Tibial artery (tissue), 4 donors: ENCODE data around the gene C12orf76.
"Not testable (repeated sequence)": the region's sequence is repeated elsewhere in the genome, so short reads cannot be mapped to it uniquely, and the experiment has no call there.

Experiments
- DNase-seq, 2 donors: peaks; one replicate each; pipeline ENCODE4 v3.0.0-alpha.2; 2019
- H3K27ac ChIP-seq, 2 donors: fragments of 200-600 bp; sonication (generic) in 1 of 2; 1 replicate in 1 of 2; 2 replicates in 1 of 2; pipeline ENCODE4 v1.5.1; 2018 to 2019; ENCODE audit warnings: mild to moderate bottlenecking in 1 of 2
- H3K27me3 ChIP-seq, 2 donors: fragments of 200-600 bp; sonication (generic) in 1 of 2; one replicate each; pipeline versions ENCODE4 v1.5.1 to v1.6.0; 2016 to 2019
- H3K36me3 ChIP-seq, 3 donors: fragments of 200-600 bp; sonication (generic) in 2 of 3; one replicate each; pipeline ENCODE4 v1.5.1; 2016 to 2019; ENCODE audit warnings: mild to moderate bottlenecking in 2 of 3
- H3K4me1 ChIP-seq, 4 donors: fragments of 200-600 bp; sonication (generic) in 2 of 4; 1 replicate in 3 of 4; 2 replicates in 1 of 4; pipeline ENCODE4 v1.5.1; 2016 to 2019
- H3K4me3 ChIP-seq, 2 donors: fragments of 200-600 bp; sonication (generic) in 1 of 2; 1 replicate in 1 of 2; 2 replicates in 1 of 2; pipeline ENCODE4 v1.5.1; 2018 to 2019; ENCODE audit warnings: mild to moderate bottlenecking in 2 of 2
- H3K9me3 ChIP-seq, 3 donors: fragments of 200-600 bp; sonication (generic) in 1 of 3; one replicate each; pipeline ENCODE4 v1.5.1; 2016 to 2019
- intact Hi-C: fragments of 100-400 bp; cut with DNase I; formaldehyde crosslinking; loops from one replicate; pipeline ENCODE4 v1.15.0; 2023; ENCODE audit warnings: low total_unique reads
- TF ChIP-seq, protein P1 (sequence below), 2 experiments: fragments of 200-600 bp in 1 of 2; fragments of 450-650 bp in 1 of 2; IDR thresholded peaks; one replicate each; pipeline ENCODE4 v1.5.1; 2017 to 2019; ENCODE audit warnings: antibody characterized with exemption in 2 of 2, mild to moderate bottlenecking in 1 of 2, moderate library complexity in 1 of 2

C12orf76 gene, protein sequence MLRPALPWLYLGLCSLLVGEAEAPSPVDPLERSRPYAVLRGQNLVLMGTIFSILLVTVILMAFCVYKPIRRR

DNA sequence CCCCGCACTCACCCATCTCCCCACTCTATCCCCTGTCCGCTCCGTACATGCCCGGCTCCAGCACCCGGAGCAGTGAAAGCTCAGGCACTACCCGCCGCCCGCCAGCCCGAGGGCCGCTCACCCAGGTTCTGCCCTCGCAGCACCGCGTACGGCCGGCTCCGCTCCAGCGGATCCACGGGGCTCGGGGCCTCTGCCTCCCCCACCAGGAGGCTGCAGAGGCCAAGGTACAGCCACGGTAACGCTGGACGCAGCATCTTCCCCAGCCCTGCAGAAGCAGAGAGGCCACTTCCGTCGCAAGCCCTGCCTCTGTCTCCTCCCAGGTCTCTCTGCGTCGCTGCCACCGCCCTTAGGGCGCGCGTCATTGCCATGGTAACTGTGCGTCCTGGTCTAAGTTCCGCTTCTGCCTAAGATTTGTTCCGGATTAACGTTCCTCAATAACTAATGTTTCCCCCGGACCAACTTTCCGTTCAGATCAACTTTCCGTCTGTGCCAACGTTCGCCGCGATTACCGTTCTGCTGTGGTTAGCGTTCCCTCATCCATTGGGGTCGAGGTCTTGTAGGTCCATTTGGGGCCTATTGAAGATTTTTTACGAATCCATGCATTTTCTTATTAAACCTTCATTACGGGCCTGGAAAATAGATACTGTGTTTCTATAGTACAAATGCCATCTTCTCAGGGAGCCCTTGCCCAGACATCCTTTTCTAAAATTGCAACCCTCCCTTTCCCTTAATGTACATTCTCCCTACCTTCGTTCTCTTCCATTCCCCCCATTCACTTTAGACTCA is at the start of gene C12orf76:
TSS of gene C12orf76 (minus strand) at position 281 of the 786 bp plus-strand sequence. CDS start at position 254, 27 bp downstream.
- Histone ChIP-seq H3K27ac (peak within 1 kb of the TSS; percentile 55 to 71), H3K4me1 (peaks cover 5 to 25% (median 16%) of the 10 kb centered on the region in 4 donors), H3K27me3 (no peaks in the 10 kb centered on the region), H3K36me3 (no peaks in the 10 kb centered on the region), H3K4me3 (peak within 1 kb of the TSS; percentile 63 to 84), H3K9me3 (no peaks in the 10 kb centered on the region)
- TF ChIP-seq, protein P1, sequence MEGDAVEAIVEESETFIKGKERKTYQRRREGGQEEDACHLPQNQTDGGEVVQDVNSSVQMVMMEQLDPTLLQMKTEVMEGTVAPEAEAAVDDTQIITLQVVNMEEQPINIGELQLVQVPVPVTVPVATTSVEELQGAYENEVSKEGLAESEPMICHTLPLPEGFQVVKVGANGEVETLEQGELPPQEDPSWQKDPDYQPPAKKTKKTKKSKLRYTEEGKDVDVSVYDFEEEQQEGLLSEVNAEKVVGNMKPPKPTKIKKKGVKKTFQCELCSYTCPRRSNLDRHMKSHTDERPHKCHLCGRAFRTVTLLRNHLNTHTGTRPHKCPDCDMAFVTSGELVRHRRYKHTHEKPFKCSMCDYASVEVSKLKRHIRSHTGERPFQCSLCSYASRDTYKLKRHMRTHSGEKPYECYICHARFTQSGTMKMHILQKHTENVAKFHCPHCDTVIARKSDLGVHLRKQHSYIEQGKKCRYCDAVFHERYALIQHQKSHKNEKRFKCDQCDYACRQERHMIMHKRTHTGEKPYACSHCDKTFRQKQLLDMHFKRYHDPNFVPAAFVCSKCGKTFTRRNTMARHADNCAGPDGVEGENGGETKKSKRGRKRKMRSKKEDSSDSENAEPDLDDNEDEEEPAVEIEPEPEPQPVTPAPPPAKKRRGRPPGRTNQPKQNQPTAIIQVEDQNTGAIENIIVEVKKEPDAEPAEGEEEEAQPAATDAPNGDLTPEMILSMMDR (IDR thresholded peaks at IDR 0.05): peak in 1 of 2 experiments; percentile 6
- DNase-seq: peak; percentile 94 to 96
- intact Hi-C loops: no loop called here

DNA sequence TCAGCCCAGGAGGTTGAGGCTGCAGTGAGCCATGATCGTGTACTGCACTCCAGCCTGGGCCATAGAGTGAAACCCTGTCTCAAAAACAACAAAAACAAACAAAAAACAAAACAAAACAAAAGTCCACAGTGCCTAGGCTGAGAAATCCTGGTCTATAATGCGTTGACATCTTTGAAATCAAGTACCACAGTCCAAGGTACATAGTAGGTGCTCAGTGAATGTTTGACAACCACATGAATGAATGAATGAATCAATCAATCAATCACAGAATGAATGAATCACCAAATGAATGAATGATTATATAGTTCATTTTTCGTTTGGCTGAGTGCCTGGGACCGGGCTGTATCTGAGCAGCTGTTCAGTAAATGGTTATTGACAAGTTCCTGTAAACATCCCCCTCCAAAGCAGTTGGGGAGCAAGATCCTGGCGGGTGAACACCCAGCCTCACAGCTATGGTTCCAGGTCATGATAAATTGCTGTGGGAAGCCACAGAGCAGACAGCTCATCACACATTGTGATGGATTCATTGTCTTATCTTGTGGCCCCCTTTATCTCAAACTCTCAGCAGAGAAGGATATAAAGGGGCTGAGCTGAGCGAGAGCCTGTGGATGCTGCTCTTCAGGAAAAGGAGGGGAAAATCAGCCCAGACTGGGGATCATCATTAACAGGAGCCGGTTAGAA is 45.4 kb upstream of the C12orf76 start:
- H3K9me3 ChIP-seq: no peaks in the 10 kb centered on the region
- intact Hi-C loops: loop anchor here (5.0 kb wide), 1 partner anchor 334 kb away; no protein-coding TSS in a partner anchor
- no peak overlapping the region for H3K27ac ChIP-seq
- no peak for DNase-seq
- no peak overlapping the region for H3K4me3 ChIP-seq
- H3K4me1 ChIP-seq: no peaks in the 10 kb centered on the region
- peaks cover 0 to 2% of the 10 kb centered on the region in 2 donors for H3K27me3 ChIP-seq
- TF ChIP-seq, protein P1 (IDR thresholded peaks at IDR 0.05): no peak
- no peaks in the 10 kb centered on the region for H3K36me3 ChIP-seq

DNA sequence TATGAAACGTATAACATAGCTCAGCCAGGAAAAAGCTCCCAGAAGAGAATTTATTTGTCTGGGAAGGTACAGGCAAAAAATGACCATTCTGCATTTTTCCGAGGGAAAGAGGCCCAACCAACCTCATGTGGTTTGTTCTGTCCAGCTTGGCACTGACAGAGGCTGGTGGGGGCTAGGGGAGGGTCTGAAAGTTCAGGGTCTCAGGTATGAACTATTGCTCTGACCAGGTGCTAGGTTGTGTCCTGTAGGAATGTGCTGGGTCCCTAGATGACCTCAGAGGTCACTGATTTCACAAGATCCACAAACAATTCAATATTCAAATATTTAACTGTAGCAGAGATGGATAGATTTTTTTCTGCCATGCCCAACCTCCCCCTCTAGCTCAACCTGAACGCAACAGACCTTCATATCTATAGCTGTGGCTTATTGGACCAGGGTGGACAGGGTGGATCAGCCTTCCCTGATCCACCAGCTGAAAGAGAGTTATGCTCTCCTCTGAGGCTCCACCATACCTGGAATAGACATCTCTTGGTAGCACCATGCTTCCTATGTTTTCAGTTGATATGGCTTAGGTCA is 42.9 kb upstream of the C12orf76 start:
- TF ChIP-seq, protein P1 (IDR thresholded peaks at IDR 0.05): no peak
- Histone ChIP-seq H3K27ac (no peak overlapping the region), H3K4me3 (no peak overlapping the region), H3K9me3 (no peaks in the 10 kb centered on the region), H3K4me1 (no peaks in the 10 kb centered on the region), H3K36me3 (no peaks in the 10 kb centered on the region), H3K27me3 (no peaks in the 10 kb centered on the region)
- DNase-seq: no peak
- intact Hi-C loops: loop anchor here (5.0 kb wide), 1 partner anchor 336 kb away; no protein-coding TSS in a partner anchor

DNA sequence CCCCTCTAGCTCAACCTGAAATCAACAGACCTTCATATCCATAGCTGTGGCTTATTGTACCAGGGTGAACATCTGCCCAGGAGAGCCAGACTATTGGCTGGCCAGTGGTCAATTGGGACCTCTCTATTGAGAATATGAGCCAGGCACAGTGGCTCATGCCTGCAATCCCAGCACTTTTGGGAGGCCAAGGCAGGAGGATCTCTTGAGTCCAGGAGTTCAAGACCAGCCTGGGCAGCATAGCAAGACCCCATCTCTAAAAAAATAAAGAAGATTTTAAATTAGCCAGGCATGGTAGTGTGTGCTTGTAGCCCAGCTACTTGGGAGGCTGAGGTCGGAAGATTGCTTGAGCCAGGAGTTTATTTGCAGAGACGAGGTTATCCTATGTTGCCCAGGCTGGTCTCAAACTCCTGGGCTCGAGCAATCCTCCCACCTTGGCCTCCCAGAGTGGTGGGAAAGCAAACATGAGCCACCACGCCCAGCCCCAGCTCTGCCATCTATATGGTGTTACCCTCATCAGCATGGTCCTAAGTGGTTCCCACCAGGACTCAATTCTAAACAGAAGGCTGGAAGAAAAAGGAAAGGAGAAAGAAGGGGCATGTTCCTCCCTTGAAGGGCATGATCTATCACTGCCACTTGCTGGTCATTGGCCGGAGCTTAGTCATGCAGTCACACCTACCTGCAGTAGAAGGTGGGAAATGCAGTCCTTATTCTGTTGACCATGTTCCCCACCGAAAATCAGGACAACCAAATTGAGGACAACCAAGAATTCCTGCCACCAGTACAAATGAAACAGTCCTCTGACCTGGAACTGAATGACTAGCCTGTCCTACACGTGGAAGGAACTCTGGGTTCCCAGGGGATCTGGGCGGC is 42.2 kb upstream of the C12orf76 start:
- Histone ChIP-seq H3K27ac (no peak overlapping the region), H3K4me1 (no peaks in the 10 kb centered on the region), H3K4me3 (no peak overlapping the region), H3K27me3 (peaks cover 0 to 2% of the 10 kb centered on the region in 2 donors), H3K36me3 (no peaks in the 10 kb centered on the region), H3K9me3 (no peaks in the 10 kb centered on the region)
- TF ChIP-seq, protein P1 (IDR thresholded peaks at IDR 0.05): no peak
- DNase-seq: no peak
- intact Hi-C loops: loop anchor here (5.0 kb wide), 1 partner anchor 337 kb away; no protein-coding TSS in a partner anchor

DNA sequence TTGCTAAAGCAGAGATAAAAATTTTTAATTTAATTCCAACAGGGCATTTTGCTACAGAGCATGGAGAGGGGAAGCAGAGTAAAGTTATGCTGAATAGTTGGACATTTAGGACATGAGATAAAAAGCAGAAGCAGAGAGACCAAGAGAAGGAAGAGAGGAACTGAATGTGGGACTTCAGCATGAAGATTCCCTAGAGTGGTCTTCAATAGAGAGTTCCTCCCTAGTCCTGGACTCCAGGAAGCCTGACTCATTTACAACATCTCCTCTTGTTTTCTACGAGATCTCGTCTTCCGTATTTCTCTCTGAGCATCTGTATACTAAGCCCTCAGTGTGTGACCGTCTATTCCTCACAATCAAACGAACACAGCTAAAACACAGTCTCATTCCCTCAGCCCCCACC is 40.6 kb upstream of the C12orf76 start:
- DNase-seq: no peak
- Histone ChIP-seq H3K4me1 (no peaks in the 10 kb centered on the region), H3K27ac (no peak overlapping the region), H3K4me3 (no peak overlapping the region), H3K27me3 (peaks cover 0 to 2% of the 10 kb centered on the region in 2 donors), H3K36me3 (no peaks in the 10 kb centered on the region), H3K9me3 (no peaks in the 10 kb centered on the region)
- intact Hi-C loops: loop anchor here (10.0 kb wide), 1 partner anchor 74 kb away; no protein-coding TSS in a partner anchor
- TF ChIP-seq, protein P1 (IDR thresholded peaks at IDR 0.05): no peak

DNA sequence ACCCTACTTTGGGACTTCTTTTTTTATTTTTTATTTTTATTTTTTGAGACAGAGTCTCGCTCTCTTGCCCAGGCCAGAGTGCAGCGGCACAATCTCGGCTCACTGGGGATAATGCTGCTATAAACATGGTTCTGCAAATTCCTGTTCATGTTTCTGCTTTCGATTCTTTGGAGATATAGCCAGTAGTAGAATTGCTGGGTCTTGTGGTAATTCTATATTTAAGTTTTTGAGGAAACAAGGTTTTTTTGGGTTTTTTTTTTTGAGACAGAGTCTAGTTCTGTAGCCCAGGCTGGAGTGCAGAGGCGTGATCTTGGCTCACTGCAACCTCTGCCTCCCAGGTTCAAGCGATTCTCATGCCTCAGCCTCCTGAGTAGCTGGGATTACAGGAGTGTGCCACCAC is 39.9 kb upstream of the C12orf76 start:
- H3K27me3 ChIP-seq, H3K27ac ChIP-seq: not testable (repeated sequence)

More for the DNA sequence above, 39.9 kb upstream of the C12orf76 start:
- intact Hi-C loops: loop anchor here (10.0 kb wide), 1 partner anchor 73 kb away; no protein-coding TSS in a partner anchor
- not testable (repeated sequence) for H3K4me3 ChIP-seq, H3K9me3 ChIP-seq, H3K36me3 ChIP-seq, DNase-seq, H3K4me1 ChIP-seq
